Endothelial cell of umbilical vein (primary cell): Measurements from ENCODE around the gene TNIK. TPM values are rescaled to one million over a fixed set of nuclear protein-coding genes. Genes with fewer than 3 reads are reported as not detected.

Experiments used
- BruUV-seq: library from RNA; stranded (reverse); fragments of 400-500 nt; replicated peaks from 2 replicates; lab custom pipeline; 2021; lab: Mats Ljungman, UMichigan
- CTCF ChIA-PET: fragments of 300-600, 350-600 bp; sonication (Branson Sonifier 250); formaldehyde crosslinking; loops from one replicate; lab custom pipeline; 2021; ENCODE audit warnings: antibody characterized with exemption, inconsistent platforms; lab: Charles Lee
- POLR2A ChIA-PET: fragments of 300-600, 350-600 bp; sonication (Branson Sonifier 250); formaldehyde crosslinking; loops from one replicate; lab custom pipeline; 2021; ENCODE audit warnings: antibody characterized with exemption, inconsistent platforms; lab: Charles Lee
- DNase-seq: peaks from one replicate; pipeline ENCODE4 v3.0.0-alpha.2; 2011; ENCODE audit warnings: low read depth, low spot score
- FAIRE-seq: peaks from 2 replicates; lab custom pipeline; 2011; peaks lifted over from hg19 to GRCh38; lab: Jason Lieb, UNC
- H2AFZ ChIP-seq: 2 replicates; pipeline ENCODE4 v1.6.0; 2012; ENCODE audit warnings: low read depth, low read length, control low read depth, inconsistent platforms
- H3K27ac ChIP-seq: 2 replicates; pipeline ENCODE4 v1.5.1; 2011; ENCODE audit warnings: low read depth, mild to moderate bottlenecking, control low read depth, low read length, moderate library complexity; ENCODE audit not compliant: insufficient read depth
- H3K27me3 ChIP-seq, 2 experiments: 2 replicates each; pipeline versions ENCODE4 v1.6.0 to v1.6.1; 2011; ENCODE audit warnings: low read length in 2 of 2, mixed read lengths in 1 of 2; ENCODE audit not compliant: control insufficient read depth in 2 of 2, insufficient read depth in 2 of 2
- H3K36me3 ChIP-seq, 2 experiments: 2 replicates in 1 of 2; 3 replicates in 1 of 2; pipeline ENCODE4 v1.5.1; 2011; ENCODE audit warnings: low read length in 2 of 2, mild to moderate bottlenecking in 1 of 2, moderate library complexity in 1 of 2; ENCODE audit not compliant: control insufficient read depth in 2 of 2, insufficient read depth in 2 of 2; ENCODE audit errors: extremely low read depth in 1 of 2
- H3K4me1 ChIP-seq: 3 replicates; pipeline ENCODE4 v1.5.1; 2011; ENCODE audit warnings: mild to moderate bottlenecking, low read length; ENCODE audit not compliant: control insufficient read depth, insufficient read depth; ENCODE audit errors: extremely low read depth
- H3K4me2 ChIP-seq: 2 replicates; pipeline ENCODE4 v1.6.1; 2011; ENCODE audit warnings: low read length, control low read depth, mixed read lengths; ENCODE audit not compliant: insufficient read depth
- H3K4me3 ChIP-seq, 3 experiments: fragments of 200-600 bp in 1 of 3; sonication (generic), shearing (Covaris generic) in 1 of 3; replicated peaks in 1 of 3; 2 replicates each; pipeline ENCODE4 v1.5.1; 2011 to 2016; ENCODE audit warnings: control low read depth in 3 of 3, low read length in 3 of 3, mild to moderate bottlenecking in 2 of 3, inconsistent platforms in 1 of 3, low read depth in 1 of 3, moderate library complexity in 1 of 3; ENCODE audit not compliant: insufficient read depth in 1 of 3
- H3K79me2 ChIP-seq: 2 replicates; pipeline ENCODE4 v1.6.0; 2012; ENCODE audit warnings: low read length, inconsistent platforms; ENCODE audit not compliant: control insufficient read depth, insufficient read depth
- H3K9ac ChIP-seq: replicated peaks from 2 replicates; pipeline ENCODE3; 2011; ENCODE audit warnings: low read length, control low read depth; ENCODE audit not compliant: insufficient read depth; ENCODE audit errors: extremely low read depth
- H3K9me1 ChIP-seq: replicated peaks from 3 replicates; pipeline ENCODE4 v1.6.0; 2011; ENCODE audit warnings: mild to moderate bottlenecking, low read length; ENCODE audit not compliant: control insufficient read depth, insufficient read depth; ENCODE audit errors: extremely low read depth
- H3K9me3 ChIP-seq: replicated peaks from 2 replicates; pipeline ENCODE4 v1.5.1; 2012; ENCODE audit warnings: low read length, inconsistent platforms; ENCODE audit not compliant: control insufficient read depth, insufficient read depth
- H4K20me1 ChIP-seq: replicated peaks from 2 replicates; pipeline ENCODE3; 2011; ENCODE audit warnings: mild to moderate bottlenecking, low read length; ENCODE audit not compliant: control insufficient read depth, insufficient read depth; ENCODE audit errors: extremely low read depth
- CTCF ChIP-seq, 2 donors: IDR thresholded peaks; 1 replicate in 1 of 2; 2 replicates in 1 of 2; pipeline ENCODE4 v1.5.1; 2011; ENCODE audit warnings: low read length in 2 of 2, mild to moderate bottlenecking in 2 of 2, moderate library complexity in 2 of 2, control low read depth in 1 of 2, inconsistent platforms in 1 of 2, low read depth in 1 of 2; ENCODE audit not compliant: insufficient read depth in 1 of 2; ENCODE audit errors: extremely low read depth in 1 of 2
- EZH2 ChIP-seq: IDR thresholded peaks from 2 replicates; pipeline ENCODE4 v1.6.1; 2012; ENCODE audit warnings: borderline replicate concordance, low read depth, mild to moderate bottlenecking, moderate library complexity, low read length, inconsistent platforms; ENCODE audit not compliant: severe bottlenecking
- FOS ChIP-seq: IDR thresholded peaks from 2 replicates; pipeline ENCODE4 v1.6.1; 2011; ENCODE audit warnings: mild to moderate bottlenecking, low read length, moderate library complexity, borderline replicate concordance; ENCODE audit not compliant: insufficient read depth
- GATA2 ChIP-seq: IDR thresholded peaks from 2 replicates; pipeline ENCODE4 v1.7.0; 2011; ENCODE audit warnings: low read depth, mild to moderate bottlenecking, moderate library complexity, mixed read lengths, low read length; ENCODE audit not compliant: insufficient read length, insufficient read depth
- JUN ChIP-seq: IDR thresholded peaks from 2 replicates; pipeline ENCODE4 v1.6.1; 2011; ENCODE audit warnings: borderline replicate concordance, low read depth; ENCODE audit not compliant: insufficient read length, insufficient read depth
- MAX ChIP-seq: IDR thresholded peaks from 2 replicates; pipeline ENCODE4 v1.6.1; 2011; ENCODE audit not compliant: insufficient read depth, insufficient read length
- MYC ChIP-seq: IDR thresholded peaks from one replicate; pipeline ENCODE4 v1.6.1; 2011; ENCODE audit warnings: mild to moderate bottlenecking, low read depth, low read length
- POLR2A ChIP-seq: IDR thresholded peaks from 2 replicates; pipeline ENCODE4 v1.6.1; 2012; ENCODE audit warnings: low read depth, mild to moderate bottlenecking, control low read depth, low read length
- POLR2AphosphoS5 ChIP-seq: IDR thresholded peaks from 2 replicates; pipeline ENCODE4 v1.6.1; 2012; ENCODE audit warnings: low read depth, mild to moderate bottlenecking, control low read depth, low read length, moderate library complexity; ENCODE audit not compliant: insufficient read depth
- dilution Hi-C: fragments of 300-500 bp; cut with MboI; formaldehyde crosslinking; loops from one replicate; pipeline ENCODE4 v1.15.0; 2019; ENCODE audit warnings: low sequenced_read_pairs; ENCODE audit not compliant: extremely low pct_ligation_motif_present
- intact Hi-C: fragments of 100-400 bp; cut with micrococcal nuclease; formaldehyde crosslinking; loops from one replicate; pipeline ENCODE4 v1.10.0; 2022
- polyA plus RNA-seq, 4 experiments: library from polyadenylated mRNA; depleted of rRNA in 3 of 4; stranded (reverse) in 3 of 4; unstranded in 1 of 4; fragments of >200 nt; gene quantifications; 2 replicates each; pipeline versions ENCODE4 v1.2.1 to v1.2.3, GENCODE V29; 2011 to 2012; ENCODE audit warnings: missing spikeins in 1 of 4
- total RNA-seq: library from RNA; stranded (reverse); gene quantifications from 2 replicates; pipeline ENCODE4 v1.2.3, GENCODE V29; 2021

The TNIK gene
- total and polyA plus RNA-seq, 2 donors (not counting 3 experiments of a cell fraction or from before 2014, with no cell fraction given) = 10.9 to 39.7 TPM

- Histone ChIP-seq H3K9me3 (no peaks in the 10 kb centered on the region), H3K27ac (no peak overlapping the region), H3K4me3 (peak overlapping the region; percentile 3 to 49 (median 19)), H3K9ac (no peak overlapping the region), H3K4me2 (peak overlapping the region; percentile 80), H4K20me1 (no peaks in the 10 kb centered on the region), H3K79me2 (no peaks in the 10 kb centered on the region), H3K4me1 (peaks cover 6% of the 10 kb centered on the region), H3K27me3 (peaks cover 0 to 3% of the 10 kb centered on the region in 2 experiments), H3K9me1 (no peaks in the 10 kb centered on the region), H3K36me3 (no peaks in the 10 kb centered on the region), H2AFZ (peak overlapping the region; percentile 91)
- dilution Hi-C loops (no loop called here), intact Hi-C loops (no loop called here)
- no peak for TF ChIP-seq MYC
- no peak for TF ChIP-seq JUN
- no peak for TF ChIP-seq MAX
- TF ChIP-seq GATA2 = no peak
- no peak for TF ChIP-seq POLR2A
- no peak for TF ChIP-seq EZH2
- no peak for TF ChIP-seq CTCF (IDR thresholded peaks at IDR 0.05; ENCODE audit: extremely low read depth in 1 of 2, insufficient read depth in 1 of 2, low read depth in 1 of 2, low read length in 2 of 2)
- no peak for TF ChIP-seq POLR2AphosphoS5
- TF ChIP-seq FOS = no peak
- DNase-seq (peak; percentile 59), FAIRE-seq (peak; percentile 70)
- POLR2A ChIA-PET = interaction anchor here (0.6 kb wide), 1 partner anchor 813 kb away, joined by 5 read pairs; no protein-coding TSS in a partner anchor
- CTCF ChIA-PET = no interaction called here
- BruUV-seq = no TSS peak
Measured at GRCh38 chr3:171028025-171028778, 432.0 kb downstream of the TNIK start.
